HEK293T (cell line): ENCODE data around the gene LARP4B.

Experiments
- BHLHE40 ChIP-seq: fragments of 450-650 bp; IDR thresholded peaks from 2 replicates; pipeline ENCODE4 v1.6.1; 2016; ENCODE audit warnings: mild to moderate bottlenecking, moderate library complexity, borderline replicate concordance
- CTBP1 ChIP-seq: fragments of 450-650 bp; IDR thresholded peaks from 2 replicates; pipeline ENCODE4 v1.6.1; 2016; ENCODE audit warnings: borderline replicate concordance
- ELF4 ChIP-seq: fragments of 450-650 bp; IDR thresholded peaks from 2 replicates; pipeline ENCODE4 v1.6.1; 2017; ENCODE audit warnings: antibody characterized with exemption
- FOXA1 ChIP-seq: fragments of 450-650 bp; IDR thresholded peaks from 2 replicates; pipeline ENCODE4 v1.6.1; 2016; ENCODE audit warnings: mild to moderate bottlenecking
- FOXK2 ChIP-seq: fragments of 450-650 bp; IDR thresholded peaks from 2 replicates; pipeline ENCODE4 v1.6.1; 2016; ENCODE audit warnings: mild to moderate bottlenecking
- NFRKB ChIP-seq: fragments of 450-650 bp; IDR thresholded peaks from 2 replicates; pipeline ENCODE4 v1.6.1; 2016; ENCODE audit warnings: mild to moderate bottlenecking, moderate library complexity
- PKNOX1 ChIP-seq: fragments of 450-650 bp; IDR thresholded peaks from 2 replicates; pipeline ENCODE4 v1.6.1; 2016
- ZNF384 ChIP-seq: fragments of 450-650 bp; IDR thresholded peaks from 2 replicates; pipeline ENCODE4 v1.6.1; 2016

- TF ChIP-seq CTBP1 (no peak), NFRKB (no peak), PKNOX1 (no peak), FOXK2 (no peak), ELF4 (no peak), ZNF384 (no peak), FOXA1 (no peak), BHLHE40 (no peak)
Measured at GRCh38 chr10:980468-981093, 49.1 kb upstream of the LARP4B start.
